Activated CD8-positive, alpha-beta T cell treated with anti-CD3 and anti-CD28 coated beads for 36 hours (primary cell): ENCODE results near the gene CTSH. TPM values are rescaled to one million over a fixed set of nuclear protein-coding genes. Genes with fewer than 3 reads are reported as not detected.
A peak's percentile ranks its signal among the peaks of the same experiment; 100 is the strongest.

Source experiments
- ATAC-seq: fragments of 200-7000 bp; cut with Tn5 transposase; one replicate; pipeline ENCODE4 v1.10.0; 2021; ENCODE audit warnings: mild to moderate bottlenecking, moderate library complexity
- CTCF ChIA-PET: fragments of 350-600 bp; sonication (Branson Sonifier 250); formaldehyde crosslinking; loops from one replicate; lab custom pipeline; 2021; ENCODE audit warnings: antibody characterized with exemption; lab: Charles Lee
- POLR2A ChIA-PET: fragments of 350-600 bp; sonication (Branson Sonifier 250); formaldehyde crosslinking; loops from one replicate; lab custom pipeline; 2021; ENCODE audit warnings: antibody characterized with exemption; lab: Charles Lee
- DNase-seq: peaks from one replicate; pipeline ENCODE4 v3.0.0-alpha.2; 2020
- H3K27ac Mint-ChIP-seq: one replicate; pipeline ENCODE4 v1.8.0; 2021; ENCODE audit warnings: mild to moderate bottlenecking, mixed read lengths
- H3K27me3 Mint-ChIP-seq: one replicate; pipeline ENCODE4 v1.8.0; 2021; ENCODE audit warnings: mixed read lengths
- H3K36me3 Mint-ChIP-seq: one replicate; pipeline ENCODE4 v1.8.0; 2021; ENCODE audit warnings: low read depth, mixed read lengths
- H3K4me1 Mint-ChIP-seq: one replicate; pipeline ENCODE4 v1.8.0; 2021; ENCODE audit warnings: low read depth, mixed read lengths
- H3K4me3 Mint-ChIP-seq: one replicate; pipeline ENCODE4 v1.8.0; 2021; ENCODE audit warnings: mild to moderate bottlenecking, moderate library complexity, mixed read lengths
- H3K9me3 Mint-ChIP-seq: one replicate; pipeline ENCODE4 v1.8.0; 2021; ENCODE audit warnings: mixed read lengths
- intact Hi-C: fragments of 100-400 bp; cut with micrococcal nuclease; formaldehyde crosslinking; loops from one replicate; pipeline ENCODE4 v1.10.0; 2022
- total RNA-seq, 2 experiments: library from RNA; stranded (reverse); gene quantifications; one replicate each; pipeline ENCODE4 v1.2.3, GENCODE V29; 2021
- TF ChIP-seq, protein P1 (sequence below): fragments of 200-600 bp; IDR thresholded peaks from one replicate; pipeline ENCODE4 v1.8.0; 2022; ENCODE audit warnings: antibody characterized with exemption, mild to moderate bottlenecking

The CTSH gene
- total RNA-seq, 2 experiments from 2014 or later, result 13.2 to 14.1 TPM

DNA sequence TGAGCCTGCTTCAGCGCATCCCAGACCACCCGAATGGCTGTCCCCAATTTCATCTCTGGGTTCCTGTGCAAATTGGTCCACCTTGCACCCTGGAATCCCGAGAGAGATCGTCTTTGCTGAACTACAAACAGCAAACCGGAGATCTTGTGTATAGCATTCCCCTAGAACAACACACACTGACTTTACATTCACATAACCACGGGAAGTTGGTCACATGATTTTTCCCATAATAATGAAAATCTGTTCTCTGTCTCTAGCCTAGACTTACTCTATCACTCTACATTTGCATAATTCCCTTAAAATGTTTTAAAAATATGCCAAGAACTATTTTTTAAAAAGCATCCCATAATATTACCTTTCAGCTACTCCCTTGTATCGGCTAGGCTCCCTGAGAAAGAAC lies 34.6 kb downstream of the CTSH start:
- Mint-ChIP-seq H3K27me3 (no peaks in the 10 kb centered on the region), H3K9me3 (no peaks in the 10 kb centered on the region), H3K27ac (no peak overlapping the region), H3K4me1 (peaks cover 11% of the 10 kb centered on the region), H3K4me3 (no peak overlapping the region), H3K36me3 (peaks cover 48% of the 10 kb centered on the region)
- POLR2A ChIA-PET, result interaction anchor here (0.8 kb wide), 1 partner anchor 9 kb away, joined by 3 read pairs; no protein-coding TSS in a partner anchor
- TF ChIP-seq, protein P1, sequence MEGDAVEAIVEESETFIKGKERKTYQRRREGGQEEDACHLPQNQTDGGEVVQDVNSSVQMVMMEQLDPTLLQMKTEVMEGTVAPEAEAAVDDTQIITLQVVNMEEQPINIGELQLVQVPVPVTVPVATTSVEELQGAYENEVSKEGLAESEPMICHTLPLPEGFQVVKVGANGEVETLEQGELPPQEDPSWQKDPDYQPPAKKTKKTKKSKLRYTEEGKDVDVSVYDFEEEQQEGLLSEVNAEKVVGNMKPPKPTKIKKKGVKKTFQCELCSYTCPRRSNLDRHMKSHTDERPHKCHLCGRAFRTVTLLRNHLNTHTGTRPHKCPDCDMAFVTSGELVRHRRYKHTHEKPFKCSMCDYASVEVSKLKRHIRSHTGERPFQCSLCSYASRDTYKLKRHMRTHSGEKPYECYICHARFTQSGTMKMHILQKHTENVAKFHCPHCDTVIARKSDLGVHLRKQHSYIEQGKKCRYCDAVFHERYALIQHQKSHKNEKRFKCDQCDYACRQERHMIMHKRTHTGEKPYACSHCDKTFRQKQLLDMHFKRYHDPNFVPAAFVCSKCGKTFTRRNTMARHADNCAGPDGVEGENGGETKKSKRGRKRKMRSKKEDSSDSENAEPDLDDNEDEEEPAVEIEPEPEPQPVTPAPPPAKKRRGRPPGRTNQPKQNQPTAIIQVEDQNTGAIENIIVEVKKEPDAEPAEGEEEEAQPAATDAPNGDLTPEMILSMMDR, result no peak
- intact Hi-C loops, result no loop called here
- no peak for ATAC-seq
- CTCF ChIA-PET, result interaction anchor here (0.6 to 4.1 kb wide), 14 partner anchors 8 to 274 kb away, joined by 3 to 32 read pairs (median 4); no protein-coding TSS in a partner anchor
- DNase-seq, result no peak

DNA sequence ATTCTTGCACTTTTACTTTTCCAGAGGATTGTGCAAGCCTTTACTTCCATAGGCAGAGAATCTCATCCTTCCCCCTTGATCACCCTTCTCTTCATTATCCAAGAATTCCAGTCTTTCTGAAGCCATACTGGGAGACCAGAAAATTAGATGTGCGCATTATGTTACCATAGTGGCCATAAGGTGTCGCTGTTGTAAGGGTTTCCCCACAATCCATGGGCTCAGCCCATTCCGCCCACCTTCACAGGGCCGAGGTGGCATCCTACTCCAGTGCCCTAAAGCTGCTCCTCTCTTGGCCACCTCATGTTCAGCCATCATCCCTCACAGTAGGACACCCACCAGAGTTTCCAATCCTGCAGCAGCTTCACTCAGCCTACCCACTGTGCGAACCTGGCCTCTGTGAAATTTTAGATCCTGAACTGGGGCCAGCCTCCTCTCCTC lies 35.0 kb downstream of the CTSH start:
- POLR2A ChIA-PET, result interaction anchor here (0.8 kb wide), 1 partner anchor 9 kb away, joined by 3 read pairs; no protein-coding TSS in a partner anchor

DNA sequence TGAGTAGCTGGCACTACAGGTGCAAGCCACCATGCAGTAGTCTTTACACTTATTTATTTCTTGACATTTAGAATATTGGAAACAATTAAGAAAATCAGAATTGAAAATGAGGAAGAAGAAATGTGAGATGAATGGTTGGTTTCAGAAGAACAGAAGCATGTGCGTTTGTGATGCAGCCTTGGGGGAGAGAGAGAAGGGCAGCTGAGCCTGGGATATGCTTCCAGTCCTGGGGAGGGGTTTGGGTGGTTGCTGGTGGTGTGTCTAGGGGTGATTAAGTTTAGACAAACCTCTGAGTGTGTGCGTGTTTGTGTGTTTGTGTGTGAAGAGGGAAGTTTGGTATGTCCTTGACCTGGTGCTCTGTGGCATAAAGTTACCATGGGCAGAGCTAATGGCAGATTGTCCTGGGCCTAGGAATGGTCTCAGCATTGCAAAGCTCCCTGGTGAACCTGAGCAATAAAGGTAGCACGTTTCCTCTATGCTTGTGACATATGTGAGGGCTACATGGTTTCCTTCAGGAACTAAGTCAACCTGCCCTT lies 35.6 kb downstream of the CTSH start:
- Mint-ChIP-seq H3K27me3 (no peaks in the 10 kb centered on the region), H3K27ac (no peak overlapping the region), H3K36me3 (peaks cover 53% of the 10 kb centered on the region), H3K4me1 (peaks cover 11% of the 10 kb centered on the region), H3K9me3 (no peaks in the 10 kb centered on the region), H3K4me3 (no peak overlapping the region)
- ChIA-PET CTCF (interaction anchor here (0.6 to 4.1 kb wide), 14 partner anchors 9 to 635 kb away, joined by 3 to 32 read pairs (median 4); no protein-coding TSS in a partner anchor), POLR2A (interaction anchor here (1.4 kb wide), 1 partner anchor 17 kb away, joined by 5 read pairs; no protein-coding TSS in a partner anchor)
- ATAC-seq (no peak), DNase-seq (no peak)
- intact Hi-C loops, result no loop called here
- TF ChIP-seq, protein P1, result no peak

More for the DNA sequence above, 35.0 kb downstream of the CTSH start:
- ATAC-seq (peak; percentile 67), DNase-seq (peak; percentile 46)
- intact Hi-C loops, result no loop called here
- Mint-ChIP-seq H3K27ac (no peak overlapping the region), H3K4me1 (peaks cover 11% of the 10 kb centered on the region), H3K36me3 (peaks cover 52% of the 10 kb centered on the region), H3K4me3 (no peak overlapping the region), H3K9me3 (no peaks in the 10 kb centered on the region), H3K27me3 (no peaks in the 10 kb centered on the region)
- CTCF ChIA-PET, result interaction anchor here (0.6 to 4.1 kb wide), 14 partner anchors 10 to 275 kb away, joined by 3 to 32 read pairs (median 4); no protein-coding TSS in a partner anchor
- TF ChIP-seq, protein P1, result peak; percentile 62

- DNase-seq (no peak), ATAC-seq (no peak)
- peaks cover 11% of the 10 kb centered on the region for H3K4me1 Mint-ChIP-seq
- ChIA-PET POLR2A (interaction anchor here (1.0 kb wide), 1 partner anchor 24 kb away, joined by 3 read pairs; no protein-coding TSS in a partner anchor), CTCF (interaction anchor here (0.9 to 3.3 kb wide), 6 partner anchors 11 to 277 kb away, joined by 3 to 17 read pairs (median 10); no protein-coding TSS in a partner anchor)
- intact Hi-C loops, result no loop called here
- peak overlapping the region; percentile 59 for H3K27ac Mint-ChIP-seq
- H3K27me3 Mint-ChIP-seq, result no peaks in the 10 kb centered on the region
- H3K9me3 Mint-ChIP-seq, result no peaks in the 10 kb centered on the region
- peaks cover 54% of the 10 kb centered on the region for H3K36me3 Mint-ChIP-seq
- no peak overlapping the region for H3K4me3 Mint-ChIP-seq
- TF ChIP-seq, protein P1, result no peak
Observed at GRCh38 chr15:78907577-78907976, 37.3 kb downstream of the CTSH start.

GRCh38 chr15:78906316-78906620 lies 38.6 kb downstream of the CTSH start:
- ChIA-PET POLR2A (interaction anchor here (0.7 kb wide), 1 partner anchor 9 kb away, joined by 3 read pairs; no protein-coding TSS in a partner anchor), CTCF (interaction anchor here (1.3 to 1.6 kb wide), 2 partner anchors 73 to 98 kb away, joined by 3 to 6 read pairs; no protein-coding TSS in a partner anchor)
- H3K27me3 Mint-ChIP-seq, result no peaks in the 10 kb centered on the region
- no peaks in the 10 kb centered on the region for H3K9me3 Mint-ChIP-seq
- DNase-seq (no peak), ATAC-seq (no peak)
- peaks cover 54% of the 10 kb centered on the region for H3K36me3 Mint-ChIP-seq
- no peak overlapping the region for H3K27ac Mint-ChIP-seq
- H3K4me1 Mint-ChIP-seq, result peaks cover 13% of the 10 kb centered on the region
- intact Hi-C loops, result no loop called here
- TF ChIP-seq, protein P1, result no peak
- no peak overlapping the region for H3K4me3 Mint-ChIP-seq
